M059J (cell line): ENCODE results near the gene PXDN. TPM values are rescaled to one million over a fixed set of nuclear protein-coding genes. Genes with fewer than 3 reads are reported as not detected.
"Not testable (repeated sequence)": the region's sequence is repeated elsewhere in the genome, so short reads cannot be mapped to it uniquely, and the experiment has no call there.

Experiments used
- DNase-seq: peaks from one replicate; pipeline ENCODE4 v3.0.0-alpha.2; 2012; ENCODE audit warnings: low read depth
- total RNA-seq: library from RNA; depleted of rRNA; stranded (reverse); fragments of >200 nt; shearing (Covaris generic); gene quantifications from 2 replicates; pipeline ENCODE4 v1.2.3, GENCODE V29; 2014

Gene PXDN
- total RNA-seq, 1 experiment from 2014 or later, result 115 TPM

GRCh38 chr2:1705557-1706076 lies 38.7 kb downstream of the PXDN start:
- DNase-seq, result no peak

- DNase-seq, result no peak
Observed at GRCh38 chr2:1704631-1705556, 39.4 kb downstream of the PXDN start.

GRCh38 chr2:1702186-1702565 lies 42.1 kb downstream of the PXDN start:
- DNase-seq, result no peak

GRCh38 chr2:1701556-1702185 lies 42.6 kb downstream of the PXDN start:
- peak; percentile 50 for DNase-seq

GRCh38 chr2:1701020-1701419 lies 43.3 kb downstream of the PXDN start:
- no peak for DNase-seq

GRCh38 chr2:1700427-1700826 lies 43.9 kb downstream of the PXDN start:
- not testable (repeated sequence) for DNase-seq

GRCh38 chr2:1698188-1698945 lies 45.9 kb downstream of the PXDN start:
- DNase-seq, result no peak

- DNase-seq, result no peak
Observed at GRCh38 chr2:1697601-1698000, 46.7 kb downstream of the PXDN start.

GRCh38 chr2:1696472-1696871 lies 47.8 kb downstream of the PXDN start:
- DNase-seq, result no peak

- DNase-seq, result no peak
Observed at GRCh38 chr2:1694371-1695271, 49.7 kb downstream of the PXDN start.

- DNase-seq, result no peak
Observed at GRCh38 chr2:1693723-1694122, 50.6 kb downstream of the PXDN start.

GRCh38 chr2:1692342-1692741 lies 52.0 kb downstream of the PXDN start:
- no peak for DNase-seq

- no peak for DNase-seq
Observed at GRCh38 chr2:1691366-1691765, 52.9 kb downstream of the PXDN start.

GRCh38 chr2:1690056-1690775 lies 54.1 kb downstream of the PXDN start:
- DNase-seq, result no peak

- DNase-seq, result no peak
Observed at GRCh38 chr2:1688859-1689258, 55.5 kb downstream of the PXDN start.

- no peak for DNase-seq
Observed at GRCh38 chr2:1688161-1688560, 56.2 kb downstream of the PXDN start.

GRCh38 chr2:1687254-1687653 lies 57.1 kb downstream of the PXDN start:
- peak; percentile 57 for DNase-seq

GRCh38 chr2:1686784-1687105 lies 57.6 kb downstream of the PXDN start:
- DNase-seq, result peak; percentile 82

- peak; percentile 83 for DNase-seq
Observed at GRCh38 chr2:1685957-1686783, 58.1 kb downstream of the PXDN start.
